ENCODE results near the gene IL11.

IL11 gene

GRCh38 chr19:55321466-55322137 lies 48.7 kb downstream of the IL11 start:
- no peak for DNase-seq

DNA sequence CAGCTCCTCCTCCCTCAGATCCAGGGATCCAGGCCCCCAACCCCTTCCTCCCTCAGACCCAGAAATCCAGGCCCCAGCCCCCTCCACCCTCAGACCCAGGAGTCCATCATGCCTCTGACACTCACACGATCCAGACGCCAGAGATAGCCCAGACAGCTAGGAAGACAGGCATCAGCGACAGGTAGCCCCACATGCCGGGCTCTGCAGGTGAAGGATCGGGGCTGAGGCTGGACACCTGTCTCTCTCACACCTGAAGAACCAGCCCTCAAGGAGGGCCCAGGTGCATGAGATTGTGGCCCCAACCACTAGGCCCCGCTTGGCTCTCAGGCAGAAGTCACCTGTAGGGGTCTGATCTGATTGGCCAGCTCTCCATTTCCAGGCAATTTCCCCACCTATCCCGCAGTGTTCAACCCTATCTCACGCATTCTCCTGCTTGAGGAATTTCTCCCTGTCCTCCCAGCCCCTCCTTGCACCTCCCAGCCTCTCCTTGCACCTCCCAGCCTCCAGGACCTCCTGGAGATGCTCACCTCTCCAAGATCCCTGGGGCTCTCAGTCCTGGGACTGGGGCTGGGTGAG lies 49.3 kb downstream of the IL11 start:
- no peak for DNase-seq

DNA sequence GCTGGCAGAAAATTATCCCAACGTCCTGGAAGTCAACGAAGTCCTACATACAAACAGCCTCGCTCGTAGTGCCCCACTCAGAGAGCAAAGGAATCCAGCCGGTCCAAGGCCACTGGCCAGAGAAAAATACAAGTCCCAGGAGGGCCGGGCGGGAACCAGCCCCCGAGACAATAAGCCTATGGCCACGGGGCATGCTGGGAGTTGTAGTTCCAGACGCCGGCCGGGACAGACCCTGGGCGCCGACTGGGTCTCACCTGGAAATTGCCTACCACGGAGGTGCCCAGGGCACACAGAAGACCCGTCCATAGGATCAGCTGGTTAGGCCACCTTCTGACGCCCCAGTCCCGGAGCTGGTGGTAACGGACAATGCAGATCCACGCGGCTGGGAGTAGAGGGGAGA lies 50.5 kb downstream of the IL11 start:
- DNase-seq = peak; percentile 49

GRCh38 chr19:55316646-55317045 lies 53.6 kb downstream of the IL11 start:
- DNase-seq = no peak

- DNase-seq = no peak
Observed at GRCh38 chr19:55315956-55316525, 54.2 kb downstream of the IL11 start.

GRCh38 chr19:55314396-55314795 lies 55.9 kb downstream of the IL11 start:
- DNase-seq = no peak
